H9 (cell line): Measurements from ENCODE around the gene JMJD1C. TPM values are rescaled to one million over a fixed set of nuclear protein-coding genes. Genes with fewer than 3 reads are reported as not detected.

Experiments used
- DNase-seq: peaks from one replicate; pipeline ENCODE4 v3.0.0-alpha.2; 2017
- H2AFZ ChIP-seq: one replicate; pipeline ENCODE4 v1.6.1; 2013; ENCODE audit warnings: mild to moderate bottlenecking, low read length, control low read depth, moderate library complexity
- H2AK5ac ChIP-seq: 2 replicates; pipeline ENCODE4 v1.6.1; 2013; ENCODE audit warnings: low read length, control low read depth, mixed read lengths; ENCODE audit not compliant: insufficient read length
- H2BK120ac ChIP-seq: one replicate; pipeline ENCODE4 v1.6.1; 2013; ENCODE audit warnings: low read depth, mild to moderate bottlenecking, low read length, control low read depth, inconsistent platforms; ENCODE audit not compliant: poor library complexity, severe bottlenecking
- H2BK12ac ChIP-seq: 2 replicates; pipeline ENCODE4 v1.6.1; 2013; ENCODE audit warnings: low read length, control low read depth, mixed read lengths, low read depth; ENCODE audit not compliant: insufficient read length
- H2BK15ac ChIP-seq: 2 replicates; pipeline ENCODE4 v1.6.1; 2013; ENCODE audit warnings: low read depth, low read length, control low read depth
- H2BK20ac ChIP-seq: one replicate; pipeline ENCODE4 v1.6.1; 2013; ENCODE audit warnings: low read depth, mild to moderate bottlenecking, low read length, control low read depth, inconsistent platforms; ENCODE audit not compliant: poor library complexity, severe bottlenecking
- H2BK5ac ChIP-seq: 2 replicates; pipeline ENCODE4 v1.6.1; 2013; ENCODE audit warnings: low read length, control low read depth, mixed read lengths; ENCODE audit not compliant: insufficient read length
- H3K14ac ChIP-seq: 2 replicates; pipeline ENCODE4 v1.6.1; 2013; ENCODE audit warnings: low read length, control low read depth; ENCODE audit not compliant: insufficient read depth
- H3K18ac ChIP-seq: 2 replicates; pipeline ENCODE4 v1.6.1; 2013; ENCODE audit warnings: low read depth, mild to moderate bottlenecking, mixed read lengths, low read length, control low read depth; ENCODE audit not compliant: insufficient read length
- H3K23ac ChIP-seq: 2 replicates; pipeline ENCODE4 v1.6.1; 2013; ENCODE audit warnings: low read length, control low read depth, mixed read lengths, low read depth; ENCODE audit not compliant: insufficient read length
- H3K23me2 ChIP-seq: 2 replicates; pipeline ENCODE4 v1.6.1; 2013; ENCODE audit warnings: low read depth, mild to moderate bottlenecking, mixed read lengths, low read length, control low read depth; ENCODE audit not compliant: insufficient read length, poor library complexity, severe bottlenecking
- H3K27ac ChIP-seq: 2 replicates; pipeline ENCODE4 v1.5.1; 2013; ENCODE audit warnings: low read length, control low read depth, mixed read lengths, low read depth; ENCODE audit not compliant: insufficient read length
- H3K27me3 ChIP-seq: 2 replicates; pipeline ENCODE4 v1.6.1; 2013; ENCODE audit warnings: low read length, control low read depth, inconsistent platforms; ENCODE audit not compliant: insufficient read depth
- H3K4ac ChIP-seq: 2 replicates; pipeline ENCODE4 v1.6.1; 2013; ENCODE audit warnings: low read depth, mild to moderate bottlenecking, control low read depth, inconsistent platforms, low read length, moderate library complexity
- H3K4me1 ChIP-seq: 2 replicates; pipeline ENCODE4 v1.6.1; 2013; ENCODE audit warnings: low read length, control low read depth, inconsistent platforms; ENCODE audit not compliant: insufficient read depth
- H3K4me2 ChIP-seq: 2 replicates; pipeline ENCODE4 v1.6.1; 2013; ENCODE audit warnings: low read length, control low read depth, mixed read lengths; ENCODE audit not compliant: insufficient read length, insufficient read depth
- H3K56ac ChIP-seq: 2 replicates; pipeline ENCODE4 v1.6.1; 2013; ENCODE audit warnings: low read depth, mild to moderate bottlenecking, mixed read lengths, low read length, control low read depth; ENCODE audit not compliant: insufficient read length
- H3K79me1 ChIP-seq: 2 replicates; pipeline ENCODE4 v1.6.1; 2013; ENCODE audit warnings: low read depth, mild to moderate bottlenecking, moderate library complexity, low read length, control low read depth, inconsistent platforms; ENCODE audit not compliant: insufficient read depth, poor library complexity, severe bottlenecking
- H3K79me2 ChIP-seq: 2 replicates; pipeline ENCODE4 v1.6.1; 2013; ENCODE audit warnings: low read length, control low read depth, inconsistent platforms; ENCODE audit not compliant: insufficient read depth
- H3K9ac ChIP-seq: 2 replicates; pipeline ENCODE4 v1.6.1; 2013; ENCODE audit warnings: low read length, control low read depth, mixed read lengths; ENCODE audit not compliant: insufficient read length; ENCODE audit errors: extremely low read depth
- H3K9me3 ChIP-seq: one replicate; pipeline ENCODE4 v1.6.1; 2013; ENCODE audit warnings: low read depth, low read length, inconsistent platforms; ENCODE audit not compliant: control insufficient read depth
- H3T11ph ChIP-seq: one replicate; pipeline ENCODE4 v1.6.1; 2013; ENCODE audit warnings: mild to moderate bottlenecking, low read length, control low read depth, inconsistent platforms
- H4K20me1 ChIP-seq: one replicate; pipeline ENCODE4 v1.6.1; 2013; ENCODE audit not compliant: control insufficient read depth, insufficient read length, insufficient read depth
- H4K5ac ChIP-seq: 2 replicates; pipeline ENCODE4 v1.6.1; 2013; ENCODE audit warnings: low read depth, mild to moderate bottlenecking, mixed read lengths, low read length, control low read depth; ENCODE audit not compliant: insufficient read length
- H4K8ac ChIP-seq: replicated peaks from 2 replicates; pipeline ENCODE4 v1.6.1; 2013; ENCODE audit warnings: low read length, control low read depth, mixed read lengths, low read depth; ENCODE audit not compliant: insufficient read length
- H4K91ac ChIP-seq: 2 replicates; pipeline ENCODE4 v1.6.1; 2013; ENCODE audit warnings: low read depth, mild to moderate bottlenecking, moderate library complexity, mixed read lengths, low read length, control low read depth; ENCODE audit not compliant: insufficient read length
- H3K27ac Mint-ChIP-seq, 3 experiments: 2 replicates in 2 of 3; 3 replicates in 1 of 3; pipeline ENCODE4 v1.8.0; 2020 to 2021; ENCODE audit warnings: mixed read lengths in 3 of 3, mild to moderate bottlenecking in 1 of 3, moderate library complexity in 1 of 3
- H3K27me3 Mint-ChIP-seq: 2 replicates; pipeline ENCODE4 v1.8.0; 2021; ENCODE audit warnings: low read depth, mild to moderate bottlenecking, moderate library complexity, mixed read lengths
- H3K36me3 Mint-ChIP-seq, 3 experiments: 2 replicates in 2 of 3; 3 replicates in 1 of 3; pipeline ENCODE4 v1.8.0; 2020 to 2021; ENCODE audit warnings: low read depth in 3 of 3, mixed read lengths in 3 of 3; ENCODE audit not compliant: insufficient read depth in 1 of 3
- H3K4me1 Mint-ChIP-seq, 2 experiments: 2 replicates each; pipeline ENCODE4 v1.8.0; 2020; ENCODE audit warnings: mixed read lengths in 2 of 2
- H3K4me3 Mint-ChIP-seq, 2 experiments: 2 replicates in 1 of 2; 3 replicates in 1 of 2; pipeline ENCODE4 v1.8.0; 2020 to 2021; ENCODE audit warnings: mild to moderate bottlenecking in 2 of 2, mixed read lengths in 2 of 2, moderate library complexity in 1 of 2
- H3K9me3 Mint-ChIP-seq, 2 experiments: 2 replicates in 1 of 2; 3 replicates in 1 of 2; pipeline ENCODE4 v1.8.0; 2020; ENCODE audit warnings: mild to moderate bottlenecking in 2 of 2, mixed read lengths in 2 of 2, moderate library complexity in 1 of 2
- WGBS: extraction: QIAGEN DNeasy Blood & Tissue Kit; methylation state at CpG from one replicate; pipeline ENCODE4 v1.1.7; 2013; ENCODE audit warnings: missing lambda C conversion rate, low lambda C conversion rate, mixed read lengths; ENCODE audit not compliant: insufficient read length; ENCODE audit errors: extremely low coverage; 5-methylcytosine and 5-hydroxymethylcytosine counted together
- total RNA-seq: library from RNA; stranded (reverse); gene quantifications from 2 replicates; pipeline ENCODE4 v1.2.1, GENCODE V29; 2021
- TF ChIP-seq, protein P1 (sequence below): fragments of 200-600 bp; sonication (generic); conservative IDR thresholded peaks from 3 replicates; pipeline ENCODE4 v1.8.0; 2021; ENCODE audit warnings: antibody characterized with exemption, mild to moderate bottlenecking

Gene JMJD1C
- total RNA-seq, 1 experiment from 2014 or later = 200 TPM

DNA sequence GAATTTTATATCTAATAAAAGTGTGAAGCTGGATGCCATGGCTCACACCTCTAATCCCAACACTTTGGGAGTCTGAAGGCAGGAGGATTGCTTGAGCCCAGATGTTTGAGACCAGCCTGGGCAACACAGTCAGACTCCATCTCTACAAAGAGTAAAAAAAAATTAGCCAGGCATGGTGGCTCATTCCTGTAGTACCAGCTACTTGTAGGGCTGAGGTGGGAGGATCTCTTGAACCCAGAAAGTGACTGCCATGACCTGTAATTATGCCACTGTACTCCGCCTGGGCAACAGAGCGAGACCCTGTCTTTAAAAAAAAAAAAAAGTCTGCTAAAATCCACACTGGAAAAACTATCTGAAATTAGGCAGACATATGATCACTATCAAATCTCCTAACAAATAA, 7.6 kb downstream of the JMJD1C start:
- Mint-ChIP-seq H3K27ac (peak overlapping the region in 1 of 3 experiments; percentile 28; a peak in 1 of 7 replicates), H3K4me3 (no peak overlapping the region), H3K4me1 (peaks cover 8 to 9% of the 10 kb centered on the region in 2 experiments), H3K36me3 (peaks cover 0 to 7% (median 4%) of the 10 kb centered on the region in 3 experiments; a peak in 5 of 7 replicates), H3K27me3 (no peaks in the 10 kb centered on the region), H3K9me3 (peaks cover 3 to 5% of the 10 kb centered on the region in 2 experiments; a peak in 2 of 5 replicates)
- H2BK20ac ChIP-seq = no peak overlapping the region
- H4K8ac ChIP-seq = no peak overlapping the region
- H2BK12ac ChIP-seq = no peak overlapping the region
- H3K79me1 ChIP-seq = peaks cover 6% of the 10 kb centered on the region
- H4K91ac ChIP-seq = no peak overlapping the region
- H3K23me2 ChIP-seq = no peaks in the 10 kb centered on the region
- H2BK5ac ChIP-seq = no peak overlapping the region
- H3K14ac ChIP-seq = no peak overlapping the region
- no peak overlapping the region for H4K5ac ChIP-seq
- peaks cover 11% of the 10 kb centered on the region; the same call in 1 of the 2 replicates for H3K79me2 ChIP-seq
- no peak overlapping the region for H3K4ac ChIP-seq
- no peaks in the 10 kb centered on the region; the same call in 1 of the 2 replicates for H3K4me1 ChIP-seq
- H2AFZ ChIP-seq = no peak overlapping the region
- no peak overlapping the region for H3K27ac ChIP-seq
- H3K56ac ChIP-seq = no peak overlapping the region
- no peak overlapping the region for H2BK15ac ChIP-seq
- H3K4me2 ChIP-seq = no peak overlapping the region
- H3K9ac ChIP-seq = no peak overlapping the region
- H3K23ac ChIP-seq = no peak overlapping the region
- H4K20me1 ChIP-seq = no peaks in the 10 kb centered on the region
- no peaks in the 10 kb centered on the region for H3K27me3 ChIP-seq
- no peak overlapping the region for H3T11ph ChIP-seq
- DNase-seq = no peak
- TF ChIP-seq, protein P1, sequence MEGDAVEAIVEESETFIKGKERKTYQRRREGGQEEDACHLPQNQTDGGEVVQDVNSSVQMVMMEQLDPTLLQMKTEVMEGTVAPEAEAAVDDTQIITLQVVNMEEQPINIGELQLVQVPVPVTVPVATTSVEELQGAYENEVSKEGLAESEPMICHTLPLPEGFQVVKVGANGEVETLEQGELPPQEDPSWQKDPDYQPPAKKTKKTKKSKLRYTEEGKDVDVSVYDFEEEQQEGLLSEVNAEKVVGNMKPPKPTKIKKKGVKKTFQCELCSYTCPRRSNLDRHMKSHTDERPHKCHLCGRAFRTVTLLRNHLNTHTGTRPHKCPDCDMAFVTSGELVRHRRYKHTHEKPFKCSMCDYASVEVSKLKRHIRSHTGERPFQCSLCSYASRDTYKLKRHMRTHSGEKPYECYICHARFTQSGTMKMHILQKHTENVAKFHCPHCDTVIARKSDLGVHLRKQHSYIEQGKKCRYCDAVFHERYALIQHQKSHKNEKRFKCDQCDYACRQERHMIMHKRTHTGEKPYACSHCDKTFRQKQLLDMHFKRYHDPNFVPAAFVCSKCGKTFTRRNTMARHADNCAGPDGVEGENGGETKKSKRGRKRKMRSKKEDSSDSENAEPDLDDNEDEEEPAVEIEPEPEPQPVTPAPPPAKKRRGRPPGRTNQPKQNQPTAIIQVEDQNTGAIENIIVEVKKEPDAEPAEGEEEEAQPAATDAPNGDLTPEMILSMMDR = no peak
- no CpG with 5 or more reads among the region's 2 CpGs for WGBS
- no peak overlapping the region for H2AK5ac ChIP-seq
- no peaks in the 10 kb centered on the region for H3K9me3 ChIP-seq
- H3K18ac ChIP-seq = no peak overlapping the region
- H2BK120ac ChIP-seq = no peak overlapping the region
